ENCODE results near the gene PRPF19. TPM values are rescaled to one million over a fixed set of nuclear protein-coding genes. Genes with fewer than 3 reads are reported as not detected.

PRPF19 gene
- total RNA-seq, 2 experiments from 2014 or later, result 199 to 204 TPM

DNA sequence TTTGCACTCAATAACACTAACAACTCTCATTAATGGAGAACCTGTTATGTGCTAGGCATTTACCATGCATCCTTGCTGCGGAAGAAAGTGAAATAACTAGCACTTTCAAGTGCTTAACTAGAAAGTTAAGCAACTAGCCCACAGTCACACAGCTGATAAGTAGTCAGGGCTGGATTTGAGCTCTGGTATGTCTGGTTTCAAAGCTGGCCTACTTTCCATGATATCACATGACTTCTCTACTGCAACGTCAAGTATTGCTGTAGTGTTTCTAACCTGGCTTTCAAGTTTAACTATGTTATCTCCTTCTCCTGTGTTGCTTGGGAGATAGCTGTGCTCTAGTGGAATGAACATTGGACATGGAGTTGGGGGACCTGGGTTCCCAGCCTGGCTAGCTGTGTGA, 33.5 kb upstream of the PRPF19 start:
- ChIA-PET POLR2A (no interaction called here), CTCF (interaction anchor here (1.1 kb wide), 1 partner anchor 12 kb away, joined by 4 read pairs; no protein-coding TSS in a partner anchor)

- ChIA-PET CTCF (interaction anchor here (1.1 kb wide), 1 partner anchor 11 kb away, joined by 4 read pairs; no protein-coding TSS in a partner anchor), POLR2A (no interaction called here)
These were observed 32.9 kb upstream of the PRPF19 start for GRCh38 chr11:60939301-60939700.

GRCh38 chr11:60938500-60938899, 32.1 kb upstream of the PRPF19 start:
- CTCF ChIA-PET, result interaction anchor here (1.2 kb wide), 1 partner anchor 28 kb away, joined by 3 read pairs; no protein-coding TSS in a partner anchor
- POLR2A ChIA-PET, result no interaction called here

- POLR2A ChIA-PET, result no interaction called here
- CTCF ChIA-PET, result interaction anchor here (1.2 kb wide), 1 partner anchor 28 kb away, joined by 3 read pairs; no protein-coding TSS in a partner anchor
These were observed 31.4 kb upstream of the PRPF19 start for GRCh38 chr11:60937811-60938210.

GRCh38 chr11:60937144-60937527, 30.8 kb upstream of the PRPF19 start:
- CTCF ChIA-PET, result no interaction called here
- POLR2A ChIA-PET, result no interaction called here

- CTCF ChIA-PET, result no interaction called here
- POLR2A ChIA-PET, result no interaction called here
These were observed 30.2 kb upstream of the PRPF19 start for GRCh38 chr11:60936467-60937143.

DNA sequence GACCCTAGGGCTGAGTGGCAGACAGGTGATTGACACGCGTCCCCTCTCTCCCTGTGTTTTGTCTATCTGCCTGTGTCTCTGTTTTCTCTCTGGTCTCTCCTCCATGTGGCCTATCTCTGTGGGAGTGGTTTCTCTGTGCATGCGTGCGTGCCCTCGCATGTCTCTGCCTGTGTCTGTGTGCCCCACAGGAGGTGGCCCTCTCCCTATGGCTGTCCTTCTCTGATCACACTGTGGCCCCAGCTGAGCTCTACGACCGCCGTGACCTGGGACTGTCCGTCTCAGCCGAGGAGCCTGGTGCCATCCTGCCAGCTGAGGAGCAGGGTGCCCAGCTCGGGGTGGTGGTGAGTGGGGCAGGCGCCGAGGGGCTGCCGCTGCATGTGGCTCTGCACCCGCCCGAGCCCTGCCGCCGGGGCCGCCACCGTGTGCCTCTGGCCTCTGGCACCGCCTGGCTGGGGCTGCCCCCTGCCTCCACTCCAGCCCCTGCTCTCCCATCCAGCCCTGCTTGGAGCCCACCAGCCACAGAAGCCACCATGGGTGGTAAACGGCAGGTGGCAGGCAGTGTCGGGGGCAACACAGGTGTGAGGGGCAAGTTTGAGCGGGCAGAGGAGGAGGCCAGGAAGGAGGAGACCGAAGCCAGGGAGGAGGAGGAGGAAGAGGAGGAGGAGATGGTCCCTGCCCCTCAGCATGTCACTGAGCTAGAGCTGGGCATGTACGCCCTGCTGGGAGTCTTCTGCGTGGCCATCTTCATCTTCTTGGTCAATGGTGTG, 29.5 kb upstream of the PRPF19 start:
- ChIA-PET CTCF (no interaction called here), POLR2A (no interaction called here)

- ChIA-PET CTCF (no interaction called here), POLR2A (no interaction called here)
These were observed 28.6 kb upstream of the PRPF19 start for GRCh38 chr11:60934790-60935605.

DNA sequence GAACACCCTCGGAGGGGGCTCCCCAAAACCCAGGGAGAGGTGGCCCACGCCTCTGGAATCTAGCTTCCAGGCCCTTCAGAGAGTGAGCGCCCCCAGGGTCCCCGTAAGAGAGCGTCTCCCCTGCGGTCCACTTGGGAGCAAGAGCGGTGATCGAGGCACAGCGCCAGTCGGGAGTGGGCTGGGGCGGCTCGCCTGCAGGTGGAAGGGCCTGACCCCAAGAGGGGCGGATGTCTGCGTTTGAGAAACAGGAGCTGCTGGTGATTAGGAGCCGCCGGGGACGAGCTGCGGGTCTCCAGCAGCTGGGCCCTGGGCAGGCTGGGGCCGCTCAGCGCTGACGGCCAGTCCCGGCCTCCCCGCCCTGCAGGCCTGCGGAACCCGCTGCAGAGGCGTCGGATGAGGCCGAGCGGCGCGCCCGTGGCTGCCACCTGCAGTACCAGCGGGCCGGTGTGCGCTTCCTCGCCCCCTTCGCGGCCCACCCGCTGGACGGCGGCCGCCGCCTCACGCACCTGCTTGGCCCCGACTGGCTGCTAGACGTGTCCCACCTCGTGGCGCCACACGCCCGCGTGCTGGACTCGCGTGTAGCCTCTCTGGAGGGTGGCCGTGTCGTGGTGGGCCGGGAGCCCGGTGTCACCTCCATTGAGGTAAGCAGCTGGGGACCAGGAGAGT, 27.9 kb upstream of the PRPF19 start:
- ChIA-PET CTCF (no interaction called here), POLR2A (no interaction called here)

GRCh38 chr11:60933416-60934123, 27.2 kb upstream of the PRPF19 start:
- ChIA-PET CTCF (no interaction called here), POLR2A (no interaction called here)

DNA sequence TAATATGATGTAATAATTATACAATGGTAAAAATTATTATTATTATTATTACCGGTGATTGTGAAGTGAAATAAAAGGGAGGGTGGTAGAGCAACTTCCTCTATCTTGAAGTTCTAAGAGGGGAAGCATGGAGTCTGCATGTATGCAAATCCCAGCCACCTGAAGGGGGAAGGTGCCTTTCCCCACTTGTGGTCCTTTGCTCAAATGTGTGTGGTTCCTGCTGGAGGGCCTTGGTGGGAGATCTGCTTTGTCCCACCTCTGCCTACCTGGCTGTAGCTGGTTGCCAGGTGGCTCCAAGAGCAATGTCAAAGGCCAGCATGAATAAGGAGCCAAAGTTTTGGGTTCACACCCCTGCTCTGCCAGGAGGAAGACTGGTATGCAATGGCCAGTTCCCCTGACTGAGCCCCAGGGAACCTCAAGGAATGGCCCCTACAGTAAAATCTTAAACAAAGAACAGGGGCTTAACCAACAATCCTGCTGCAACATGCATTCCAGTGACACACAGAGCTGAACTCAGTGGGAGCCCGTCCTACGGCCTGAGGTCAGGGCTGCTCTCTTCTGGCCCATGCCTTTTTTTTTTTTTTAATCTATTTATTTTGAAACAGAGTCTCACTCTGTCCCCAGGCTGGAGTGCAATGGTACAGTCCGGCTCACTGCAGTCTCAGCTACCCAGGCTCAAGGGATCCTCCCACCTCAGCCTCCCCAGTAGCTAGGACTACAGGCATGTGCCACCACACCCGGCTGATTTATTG, 26.4 kb upstream of the PRPF19 start:
- POLR2A ChIA-PET, result no interaction called here
- CTCF ChIA-PET, result no interaction called here

GRCh38 chr11:60931917-60932316, 25.5 kb upstream of the PRPF19 start:
- ChIA-PET CTCF (interaction anchor here (1.0 kb wide), 1 partner anchor 23 kb away, joined by 3 read pairs; no protein-coding TSS in a partner anchor), POLR2A (no interaction called here)

DNA sequence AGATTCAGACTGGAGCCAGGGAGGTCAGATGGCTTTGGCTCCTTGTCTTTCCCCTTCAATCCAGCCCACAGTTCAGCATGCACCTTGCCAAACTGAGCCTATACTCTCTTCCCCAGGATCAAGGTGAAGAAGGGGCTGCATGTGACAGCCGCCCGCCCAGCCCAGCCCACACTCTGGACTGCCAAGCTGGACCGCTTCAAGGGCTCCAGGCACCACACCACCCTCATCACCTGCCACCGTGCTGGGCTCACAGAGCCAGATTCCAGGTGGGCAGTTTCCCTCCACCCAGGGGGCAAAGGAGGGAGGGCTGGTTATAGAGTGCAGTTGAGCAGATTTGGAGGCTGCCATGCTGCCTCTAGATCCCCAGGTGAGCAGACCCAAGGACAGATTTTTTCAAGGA, 24.0 kb upstream of the PRPF19 start:
- POLR2A ChIA-PET, result no interaction called here
- CTCF ChIA-PET, result no interaction called here

GRCh38 chr11:60929764-60930163, 23.4 kb upstream of the PRPF19 start:
- ChIA-PET POLR2A (no interaction called here), CTCF (no interaction called here)

- CTCF ChIA-PET, result interaction anchor here (0.9 to 1.9 kb wide), 2 partner anchors 9 to 11 kb away, joined by 3 to 4 read pairs; no protein-coding TSS in a partner anchor
- POLR2A ChIA-PET, result no interaction called here
These were observed 22.2 kb upstream of the PRPF19 start for GRCh38 chr11:60928563-60929001.

- CTCF ChIA-PET, result interaction anchor here (1.9 kb wide), 1 partner anchor 12 kb away, joined by 4 read pairs; no protein-coding TSS in a partner anchor
- POLR2A ChIA-PET, result interaction anchor here (1.1 kb wide), 1 partner anchor 12 kb away, joined by 3 read pairs; no protein-coding TSS in a partner anchor
These were observed 21.2 kb upstream of the PRPF19 start for GRCh38 chr11:60927600-60927999.

DNA sequence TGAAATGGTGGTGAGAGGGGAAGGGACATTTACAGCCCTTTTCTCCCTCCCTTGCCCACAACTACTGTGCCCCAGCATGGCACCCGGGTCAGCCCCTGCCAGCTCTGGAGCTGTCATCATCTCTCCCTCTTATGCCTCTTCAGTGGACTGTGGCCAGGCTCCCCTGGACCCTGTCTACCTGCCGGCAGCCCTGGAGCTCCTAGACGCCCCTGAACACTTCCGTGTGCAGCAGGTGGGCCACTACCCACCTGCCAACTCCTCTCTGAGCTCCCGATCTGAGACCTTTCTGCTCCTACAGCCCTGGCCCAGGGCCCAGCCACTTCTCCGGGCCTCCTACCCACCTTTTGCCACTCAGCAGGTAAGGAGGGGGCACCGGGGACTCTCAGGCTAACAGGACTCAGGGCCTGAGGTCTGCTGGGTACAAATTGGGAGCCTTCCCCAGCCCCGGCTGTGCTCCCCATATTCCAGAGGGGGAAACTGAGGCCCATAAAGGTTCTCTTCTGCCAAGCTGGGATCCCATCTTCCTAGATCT, 20.7 kb upstream of the PRPF19 start:
- ChIA-PET POLR2A (interaction anchor here (1.1 kb wide), 1 partner anchor 12 kb away, joined by 3 read pairs; no protein-coding TSS in a partner anchor), CTCF (interaction anchor here (1.9 kb wide), 1 partner anchor 12 kb away, joined by 4 read pairs; no protein-coding TSS in a partner anchor)

DNA sequence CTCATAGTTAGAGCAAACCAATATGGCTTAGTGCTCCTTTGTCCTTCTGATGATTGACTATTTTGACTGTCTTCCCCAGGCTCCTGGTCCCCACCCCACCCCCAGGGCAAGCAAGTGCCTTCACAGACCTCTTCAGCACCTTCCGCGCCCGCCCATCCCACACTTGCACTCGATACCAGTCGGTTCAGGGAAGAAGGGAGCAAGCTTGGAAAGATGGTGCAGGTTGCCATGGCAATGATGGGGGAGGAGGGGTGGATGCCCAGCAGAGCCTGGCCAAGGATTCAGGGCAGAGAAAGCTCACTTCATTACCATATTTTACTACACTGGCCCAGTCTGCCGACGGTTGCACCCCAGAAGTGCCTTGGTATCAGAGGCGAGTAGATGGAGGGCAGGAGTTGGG, 20.1 kb upstream of the PRPF19 start:
- ChIA-PET POLR2A (no interaction called here), CTCF (no interaction called here)

All from activated CD8-positive, alpha-beta memory T cell treated with anti-CD3 and anti-CD28 coated beads for 36 hours (primary cell).